Measurements from ENCODE around the gene SYNPR.

Gene SYNPR

GRCh38 chr3:63328365-63328764 lies 50.3 kb downstream of the SYNPR start:
- Histone ChIP-seq H3K36me3 (replicated peaks; ENCODE audit: low read depth, low read length) (no peaks in the 10 kb centered on the region), H3K9ac (ENCODE audit: low read length) (no peak overlapping the region), H3K79me2 (ENCODE audit: low read length) (no peaks in the 10 kb centered on the region), H3K9me3 (ENCODE audit: insufficient read depth, low read length) (no peaks in the 10 kb centered on the region), H3K4me2 (ENCODE audit: low read length) (no peak overlapping the region), H3K4me1 (ENCODE audit: low read length) (no peaks in the 10 kb centered on the region), H4K20me1 (ENCODE audit: insufficient read depth, low read length) (no peaks in the 10 kb centered on the region), H3K4me3 (ENCODE audit: low read length) (no peak overlapping the region), H2AFZ (ENCODE audit: low read depth, low read length) (no peak overlapping the region), H3K27ac (ENCODE audit: low read length) (no peak overlapping the region), H3K27me3 (ENCODE audit: low read depth, low read length) (peaks cover 13% of the 10 kb centered on the region)
- TF ChIP-seq CTCF (IDR thresholded peaks at IDR 0.05; ENCODE audit: low read depth, low read length) = no peak
- no peak for TF ChIP-seq EZH2phosphoT487 (IDR thresholded peaks at IDR 0.05; ENCODE audit: low read depth)

GRCh38 chr3:63331520-63331919 lies 53.4 kb downstream of the SYNPR start:
- Histone ChIP-seq H3K4me1 (ENCODE audit: low read length) (no peaks in the 10 kb centered on the region), H3K79me2 (ENCODE audit: low read length) (no peaks in the 10 kb centered on the region), H3K27me3 (ENCODE audit: low read depth, low read length) (peaks cover 13% of the 10 kb centered on the region), H3K36me3 (replicated peaks; ENCODE audit: low read depth, low read length) (no peaks in the 10 kb centered on the region), H2AFZ (ENCODE audit: low read depth, low read length) (no peak overlapping the region), H3K4me2 (ENCODE audit: low read length) (no peak overlapping the region), H4K20me1 (ENCODE audit: insufficient read depth, low read length) (no peaks in the 10 kb centered on the region), H3K9me3 (ENCODE audit: insufficient read depth, low read length) (no peaks in the 10 kb centered on the region), H3K4me3 (ENCODE audit: low read length) (no peak overlapping the region), H3K9ac (ENCODE audit: low read length) (no peak overlapping the region), H3K27ac (ENCODE audit: low read length) (no peak overlapping the region)
- TF ChIP-seq CTCF (IDR thresholded peaks at IDR 0.05; ENCODE audit: low read depth, low read length) (no peak), EZH2phosphoT487 (IDR thresholded peaks at IDR 0.05; ENCODE audit: low read depth) (no peak)

GRCh38 chr3:63333815-63334214 lies 55.7 kb downstream of the SYNPR start:
- no peaks in the 10 kb centered on the region for H3K79me2 ChIP-seq (ENCODE audit: low read length)
- H3K9me3 ChIP-seq (ENCODE audit: insufficient read depth, low read length) = no peaks in the 10 kb centered on the region
- H3K4me1 ChIP-seq (ENCODE audit: low read length) = no peaks in the 10 kb centered on the region
- no peak overlapping the region for H3K4me2 ChIP-seq (ENCODE audit: low read length)
- H3K9ac ChIP-seq (ENCODE audit: low read length) = no peak overlapping the region
- no peak overlapping the region for H3K27ac ChIP-seq (ENCODE audit: low read length)
- TF ChIP-seq EZH2phosphoT487 (IDR thresholded peaks at IDR 0.05; ENCODE audit: low read depth) = no peak
- TF ChIP-seq CTCF (IDR thresholded peaks at IDR 0.05; ENCODE audit: low read depth, low read length) = peak; percentile 47
- H4K20me1 ChIP-seq (ENCODE audit: insufficient read depth, low read length) = no peaks in the 10 kb centered on the region
- H3K27me3 ChIP-seq (ENCODE audit: low read depth, low read length) = peaks cover 13% of the 10 kb centered on the region
- H2AFZ ChIP-seq (ENCODE audit: low read depth, low read length) = no peak overlapping the region
- no peak overlapping the region for H3K4me3 ChIP-seq (ENCODE audit: low read length)
- no peaks in the 10 kb centered on the region for H3K36me3 ChIP-seq (replicated peaks; ENCODE audit: low read depth, low read length)

GRCh38 chr3:63338351-63338750 lies 60.2 kb downstream of the SYNPR start:
- TF ChIP-seq CTCF (IDR thresholded peaks at IDR 0.05; ENCODE audit: low read depth, low read length) (no peak), EZH2phosphoT487 (IDR thresholded peaks at IDR 0.05; ENCODE audit: low read depth) (no peak)
- Histone ChIP-seq H3K36me3 (replicated peaks; ENCODE audit: low read depth, low read length) (no peaks in the 10 kb centered on the region), H4K20me1 (ENCODE audit: insufficient read depth, low read length) (no peaks in the 10 kb centered on the region), H3K9ac (ENCODE audit: low read length) (no peak overlapping the region), H3K27me3 (ENCODE audit: low read depth, low read length) (peaks cover 1% of the 10 kb centered on the region; the same call in 1 of the 2 replicates), H3K27ac (ENCODE audit: low read length) (no peak overlapping the region), H3K9me3 (ENCODE audit: insufficient read depth, low read length) (no peaks in the 10 kb centered on the region), H2AFZ (ENCODE audit: low read depth, low read length) (no peak overlapping the region), H3K79me2 (ENCODE audit: low read length) (no peaks in the 10 kb centered on the region), H3K4me2 (ENCODE audit: low read length) (no peak overlapping the region), H3K4me3 (ENCODE audit: low read length) (no peak overlapping the region), H3K4me1 (ENCODE audit: low read length) (no peaks in the 10 kb centered on the region)
